NCI-H1694 (cell line): ENCODE data around the gene PNMA8A.

ENCODE experiments used
- DNase-seq: peaks from one replicate; lab custom pipeline; 2025; lab: John Stamatoyannopoulos, UW

PNMA8A gene

DNA sequence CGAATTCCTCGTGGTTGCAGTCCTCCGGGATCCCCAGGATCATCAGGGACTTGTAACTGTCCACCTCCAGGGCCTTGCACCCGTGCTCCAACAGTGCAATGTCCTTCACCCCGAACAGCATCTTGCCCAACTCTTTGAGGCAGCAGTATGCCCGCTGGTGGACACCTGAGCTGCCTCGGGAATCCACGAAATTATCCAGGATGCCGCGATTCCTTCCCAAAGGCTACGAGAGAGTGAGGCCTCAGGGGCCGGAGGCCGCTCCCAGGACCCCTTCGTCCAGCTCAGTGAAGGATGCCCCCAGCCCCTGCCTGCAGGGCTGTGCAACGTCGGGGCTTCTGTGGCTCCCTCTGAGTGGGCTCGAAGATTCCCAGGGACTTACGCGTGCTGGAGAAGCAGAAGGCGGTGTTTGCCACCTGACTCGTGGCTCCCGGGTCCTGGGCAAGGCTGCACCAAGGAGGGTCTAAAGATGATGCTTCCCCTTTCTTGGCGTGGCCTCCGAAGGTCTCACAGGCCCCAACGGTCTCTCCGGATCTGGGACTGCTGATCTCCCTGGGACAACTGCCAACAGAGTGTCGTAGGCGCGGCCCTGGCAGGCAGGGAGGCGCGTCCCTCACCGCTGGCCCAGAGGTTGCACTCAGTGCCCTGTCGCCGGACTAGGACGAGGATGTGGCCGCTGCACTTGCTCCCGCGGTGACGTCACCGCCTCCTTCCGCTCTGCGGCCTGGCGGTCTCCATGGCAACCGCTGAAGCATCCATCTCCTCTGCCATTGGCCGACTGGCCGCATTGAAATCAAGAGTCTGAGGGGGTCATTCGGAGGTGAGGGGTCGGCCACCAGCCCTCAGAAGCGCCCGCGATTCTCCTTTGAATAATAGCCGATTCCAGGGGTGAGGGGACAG lies 42.9 kb downstream of the PNMA8A start, which contains the start of gene PNMA8C:
PNMA8C (minus strand) TSS at position 698 of the 897 bp plus-strand sequence; CDS start at position 121, 577 bp downstream.
- no peak for DNase-seq

DNA sequence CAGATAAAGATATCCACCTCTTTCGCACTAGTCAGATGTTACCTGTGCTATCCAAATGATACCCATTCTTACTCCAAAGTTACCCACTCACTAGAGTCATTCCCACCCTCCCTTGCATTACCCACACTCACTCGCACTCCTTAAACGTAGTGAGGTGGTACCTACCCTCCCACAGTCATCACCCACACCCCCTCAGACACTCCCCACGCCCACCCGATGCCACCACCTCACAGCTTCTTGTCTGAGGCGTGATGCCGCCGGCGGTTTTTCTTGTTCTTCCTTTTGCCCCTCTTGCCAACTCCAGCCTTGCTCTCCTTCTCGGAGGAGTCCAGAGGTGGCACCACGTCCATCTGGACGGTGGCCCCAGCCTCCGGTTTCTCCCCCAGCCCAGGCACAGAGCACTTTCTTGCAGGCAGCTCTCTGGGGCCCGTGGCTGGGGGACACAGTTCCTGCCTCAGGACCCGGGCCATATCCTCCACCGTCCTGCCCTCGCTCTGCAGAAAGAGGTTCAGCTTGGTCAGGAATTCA lies 43.8 kb downstream of the PNMA8A start:
- no peak for DNase-seq

DNA sequence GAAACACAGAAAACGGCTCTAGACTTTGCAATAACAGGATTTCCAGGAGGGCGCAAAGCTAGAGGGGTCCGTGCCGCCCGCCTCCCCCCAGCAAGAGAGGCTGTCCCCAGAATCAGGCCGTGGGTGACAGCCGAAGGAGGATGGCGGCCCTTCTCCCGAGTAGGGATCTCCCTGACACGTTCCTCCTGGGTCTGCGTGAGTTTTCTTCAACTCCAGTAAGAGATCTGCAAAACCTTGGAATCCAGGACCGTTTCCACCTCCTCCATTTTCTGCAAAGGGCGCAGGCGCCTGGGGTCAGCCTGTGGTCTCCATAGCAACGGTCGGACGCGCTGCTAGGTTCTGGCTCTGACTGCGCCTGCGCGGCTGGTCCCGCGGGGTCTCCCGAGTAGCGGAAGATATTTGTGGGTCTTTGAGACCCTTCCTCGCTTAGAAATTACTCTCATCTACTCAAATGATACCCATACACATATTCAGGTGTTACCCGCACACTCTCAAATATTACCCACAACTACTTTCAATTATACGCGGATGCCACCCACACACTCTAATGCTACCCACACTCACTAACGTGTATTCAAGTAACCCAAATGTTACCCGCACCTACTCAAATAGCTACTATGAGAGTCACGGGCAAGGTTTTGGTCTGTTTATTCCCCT lies 44.7 kb downstream of the PNMA8A start:
- DNase-seq: peak; percentile 68

DNA sequence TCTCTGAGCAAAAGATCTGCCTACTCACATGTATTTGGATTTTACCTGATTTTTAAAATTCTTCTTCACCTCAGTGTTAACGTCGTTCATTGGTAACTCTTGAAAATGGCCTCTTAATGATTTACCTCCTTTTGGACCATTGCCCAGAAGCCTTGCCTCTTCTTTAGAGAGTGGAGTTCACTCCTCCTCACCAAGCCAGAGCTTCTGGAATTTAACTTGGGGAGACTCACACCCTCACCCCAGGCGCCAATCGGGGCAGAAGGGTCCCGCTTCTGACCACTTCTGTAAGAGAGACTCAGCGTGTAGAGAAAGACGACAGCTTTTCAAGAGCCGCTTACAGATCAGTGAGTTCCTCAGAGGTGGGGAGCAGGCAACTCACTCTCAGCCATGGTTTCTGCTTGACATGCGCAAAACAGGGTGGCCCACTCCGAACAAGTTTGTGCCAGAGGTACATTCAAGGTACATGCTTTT lies 45.3 kb downstream of the PNMA8A start:
- no peak for DNase-seq

- DNase-seq: no peak
These were observed 48.2 kb downstream of the PNMA8A start for GRCh38 chr19:46423188-46423587.

GRCh38 chr19:46422344-46422743 lies 49.0 kb downstream of the PNMA8A start:
- no peak for DNase-seq

DNA sequence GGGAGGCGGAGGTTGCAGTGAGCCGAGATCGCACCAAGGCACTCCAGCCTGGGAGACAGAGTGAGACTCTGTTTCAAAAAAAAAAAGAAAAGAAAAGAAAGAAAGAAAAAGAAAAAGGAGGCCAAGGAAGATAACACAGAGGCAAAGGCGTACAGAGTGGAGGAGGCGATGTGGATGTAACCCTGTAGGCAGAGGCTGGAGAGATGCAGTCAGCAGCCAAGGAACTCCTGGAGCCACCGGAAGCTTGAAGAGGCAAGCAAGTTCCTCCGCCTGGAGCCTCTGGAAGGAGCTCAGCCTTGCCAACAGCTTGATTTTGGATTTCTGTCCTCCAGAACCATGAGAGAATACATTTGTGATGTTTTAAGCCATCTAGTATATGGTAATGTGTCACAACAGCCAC lies 51.3 kb downstream of the PNMA8A start:
- DNase-seq: no peak
